D721Med (cell line): Measurements from ENCODE around the gene FBXO9.
A peak's percentile ranks its signal among the peaks of the same experiment; 100 is the strongest.

Experiments
- DNase-seq: peaks from one replicate; pipeline ENCODE4 v3.0.0; 2011; ENCODE audit warnings: low spot score; ENCODE audit not compliant: insufficient read length
- FAIRE-seq: peaks from 2 replicates; lab custom pipeline; 2011; peaks lifted over from hg19 to GRCh38; lab: Jason Lieb, UNC
- TF ChIP-seq, protein P1 (sequence below): IDR thresholded peaks from 2 replicates; pipeline ENCODE4 v1.5.1; 2012; ENCODE audit warnings: mild to moderate bottlenecking, control low read depth; ENCODE audit not compliant: insufficient read depth; ENCODE audit errors: missing control alignments

Gene FBXO9

DNA sequence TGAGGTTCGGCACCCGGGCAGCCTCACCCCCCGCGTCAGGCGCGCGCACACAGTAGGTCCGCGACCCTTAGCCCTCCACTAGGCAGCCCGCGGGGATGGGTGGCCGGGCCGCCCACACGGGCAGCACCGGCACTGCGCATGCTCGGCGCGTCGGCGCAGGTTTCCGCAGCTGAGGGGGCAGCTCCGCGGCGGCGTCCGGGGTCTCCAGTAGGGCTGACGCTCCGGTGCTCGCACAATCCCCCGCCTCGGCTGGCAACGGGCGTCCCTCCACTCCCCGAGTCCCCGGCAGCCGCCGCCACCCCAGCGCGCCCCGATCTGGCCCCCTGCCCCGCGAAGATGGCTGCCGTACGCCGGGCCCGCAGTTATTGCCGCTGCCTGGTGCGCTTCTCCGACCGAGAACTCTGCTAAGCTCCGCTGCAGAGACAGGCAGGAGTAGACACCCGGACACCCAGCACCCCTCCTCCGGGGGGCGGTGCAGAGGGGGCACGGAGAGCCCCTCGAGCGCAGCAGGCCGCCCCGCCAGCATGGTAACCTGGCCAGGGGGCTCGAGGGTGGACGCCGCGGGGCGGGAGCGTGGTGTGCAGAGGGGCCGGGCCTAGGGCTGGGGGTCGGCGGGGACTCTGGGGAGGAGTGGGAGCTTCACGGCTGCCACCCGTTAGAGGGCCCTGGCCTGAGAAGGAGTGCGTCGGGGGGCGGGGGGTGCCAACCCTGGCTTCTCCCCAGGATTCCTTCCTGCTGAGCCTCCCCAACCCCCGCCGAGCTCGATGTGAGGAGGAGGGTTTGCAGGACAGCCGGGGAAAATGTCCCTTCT, at the start of gene FBXO9:
FBXO9 (plus strand) TSS at position 139 of the 811 bp plus-strand sequence; CDS start at position 525, 386 bp downstream.
- FAIRE-seq (no peak), DNase-seq (peak; percentile 54)
- TF ChIP-seq, protein P1, sequence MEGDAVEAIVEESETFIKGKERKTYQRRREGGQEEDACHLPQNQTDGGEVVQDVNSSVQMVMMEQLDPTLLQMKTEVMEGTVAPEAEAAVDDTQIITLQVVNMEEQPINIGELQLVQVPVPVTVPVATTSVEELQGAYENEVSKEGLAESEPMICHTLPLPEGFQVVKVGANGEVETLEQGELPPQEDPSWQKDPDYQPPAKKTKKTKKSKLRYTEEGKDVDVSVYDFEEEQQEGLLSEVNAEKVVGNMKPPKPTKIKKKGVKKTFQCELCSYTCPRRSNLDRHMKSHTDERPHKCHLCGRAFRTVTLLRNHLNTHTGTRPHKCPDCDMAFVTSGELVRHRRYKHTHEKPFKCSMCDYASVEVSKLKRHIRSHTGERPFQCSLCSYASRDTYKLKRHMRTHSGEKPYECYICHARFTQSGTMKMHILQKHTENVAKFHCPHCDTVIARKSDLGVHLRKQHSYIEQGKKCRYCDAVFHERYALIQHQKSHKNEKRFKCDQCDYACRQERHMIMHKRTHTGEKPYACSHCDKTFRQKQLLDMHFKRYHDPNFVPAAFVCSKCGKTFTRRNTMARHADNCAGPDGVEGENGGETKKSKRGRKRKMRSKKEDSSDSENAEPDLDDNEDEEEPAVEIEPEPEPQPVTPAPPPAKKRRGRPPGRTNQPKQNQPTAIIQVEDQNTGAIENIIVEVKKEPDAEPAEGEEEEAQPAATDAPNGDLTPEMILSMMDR, result no peak

DNA sequence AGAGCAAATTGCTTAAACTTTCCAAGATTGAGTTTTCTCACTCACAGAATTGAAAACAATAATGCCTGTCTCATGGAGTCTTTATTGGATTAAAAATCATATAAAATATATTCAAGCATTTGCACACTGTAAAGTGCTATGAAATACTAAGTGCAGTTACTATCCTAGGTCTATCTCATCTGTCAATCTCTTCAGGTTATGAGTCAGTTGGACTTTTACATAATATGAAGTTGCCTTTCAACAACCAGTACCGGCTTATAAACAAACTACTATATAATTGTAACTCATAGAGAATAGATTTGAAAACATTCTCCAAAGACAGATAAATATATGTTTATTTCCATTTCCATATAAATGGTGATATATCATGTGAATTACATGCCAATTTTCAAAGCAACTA, 49.7 kb upstream of the FBXO9 start:
- DNase-seq, result no peak
- FAIRE-seq, result no peak
- TF ChIP-seq, protein P1, result no peak

DNA sequence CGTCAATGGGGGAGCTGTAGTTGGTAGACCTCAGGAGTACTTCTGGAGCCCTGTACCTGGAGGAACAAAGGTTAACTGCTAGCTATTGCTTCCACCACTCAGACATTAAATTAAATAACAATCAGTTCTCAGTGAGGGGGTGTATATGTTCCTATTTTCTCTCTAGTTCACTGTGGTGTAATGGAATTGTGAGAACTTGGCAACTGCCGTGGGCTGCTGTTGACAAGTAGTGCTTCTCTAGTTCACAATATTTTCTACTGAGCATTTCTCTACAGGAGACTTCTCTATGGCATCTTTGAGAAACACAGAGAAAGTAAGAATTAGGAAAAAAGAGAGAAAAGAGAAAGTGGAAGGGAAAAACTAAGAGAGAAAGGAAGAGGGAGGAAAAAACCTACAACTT, 46.8 kb upstream of the FBXO9 start:
- DNase-seq (no peak), FAIRE-seq (no peak)

DNA sequence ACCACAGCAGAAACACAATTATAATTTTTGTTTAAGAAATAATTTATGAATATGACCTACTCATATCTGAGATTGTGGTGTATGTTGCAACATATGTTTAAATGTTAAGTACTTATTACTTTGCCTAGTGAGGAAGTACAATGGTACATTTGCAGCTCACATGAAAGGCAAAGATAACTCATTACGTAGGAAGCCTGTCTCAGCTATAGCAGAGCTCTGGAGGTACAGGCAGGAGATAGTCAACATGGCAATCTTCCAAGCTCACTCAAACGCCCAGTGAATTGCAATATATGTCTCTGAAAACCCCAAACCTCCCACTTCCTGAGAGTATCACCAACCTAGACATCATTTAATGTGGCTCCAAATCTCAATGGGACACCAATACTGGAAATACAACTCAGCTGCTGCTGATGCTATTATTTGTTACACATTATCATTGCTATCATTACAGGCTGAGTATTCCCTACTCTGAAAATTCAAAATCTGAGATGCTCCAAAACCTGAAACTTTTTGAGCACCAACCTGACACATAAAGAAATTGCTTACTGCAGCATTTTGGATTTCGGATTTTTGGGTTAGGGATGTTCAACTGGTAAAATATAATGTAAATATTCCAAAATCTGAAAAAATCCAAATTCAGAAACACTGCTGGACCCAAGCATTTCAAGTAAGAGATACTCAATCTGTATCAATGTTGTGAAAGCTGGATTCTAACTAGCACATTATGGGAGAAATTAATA, 45.0 kb upstream of the FBXO9 start:
- TF ChIP-seq, protein P1, result no peak
- DNase-seq (no peak), FAIRE-seq (no peak)

More for the DNA sequence above, 46.8 kb upstream of the FBXO9 start:
- TF ChIP-seq, protein P1, result no peak

DNA sequence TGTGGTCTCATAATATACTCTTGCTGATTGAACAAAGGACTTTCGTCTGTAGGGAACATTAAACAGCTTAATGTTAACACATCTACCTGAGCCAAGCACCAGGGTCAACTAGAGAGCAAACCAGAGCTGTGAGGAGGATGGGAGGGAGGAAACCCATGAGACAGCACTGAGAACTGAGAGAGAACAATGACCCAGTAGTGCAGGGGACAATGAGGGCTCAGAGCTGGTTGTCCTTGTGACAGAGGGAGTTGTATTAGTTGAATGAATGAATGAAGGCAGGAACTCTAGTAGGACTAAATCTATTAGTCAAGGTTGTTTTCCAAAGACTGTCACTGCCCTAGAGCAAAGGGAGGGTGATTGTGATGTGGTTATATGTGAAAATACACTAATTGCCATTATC, 41.9 kb upstream of the FBXO9 start:
- no peak for FAIRE-seq
- TF ChIP-seq, protein P1, result no peak
- DNase-seq, result no peak

DNA sequence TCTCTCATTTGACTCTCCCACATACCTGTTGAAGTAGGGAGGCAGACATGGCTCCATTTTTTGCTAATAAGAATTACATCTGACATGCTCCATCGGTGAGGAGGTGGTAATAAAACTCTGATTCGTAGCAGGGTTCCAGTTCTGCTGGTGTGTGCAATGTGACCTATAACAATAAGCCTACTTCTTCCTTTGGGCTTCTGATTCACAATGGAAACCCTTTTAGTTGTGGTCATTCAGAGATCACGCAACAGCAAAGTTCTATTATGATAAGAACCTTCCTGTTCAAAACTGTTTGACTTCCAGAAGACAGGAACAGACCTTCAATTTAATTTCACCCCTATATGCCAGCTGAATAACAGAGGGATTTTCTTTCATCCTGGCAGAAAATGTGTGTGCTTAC, 38.7 kb upstream of the FBXO9 start:
- DNase-seq (no peak), FAIRE-seq (no peak)
- TF ChIP-seq, protein P1, result no peak

DNA sequence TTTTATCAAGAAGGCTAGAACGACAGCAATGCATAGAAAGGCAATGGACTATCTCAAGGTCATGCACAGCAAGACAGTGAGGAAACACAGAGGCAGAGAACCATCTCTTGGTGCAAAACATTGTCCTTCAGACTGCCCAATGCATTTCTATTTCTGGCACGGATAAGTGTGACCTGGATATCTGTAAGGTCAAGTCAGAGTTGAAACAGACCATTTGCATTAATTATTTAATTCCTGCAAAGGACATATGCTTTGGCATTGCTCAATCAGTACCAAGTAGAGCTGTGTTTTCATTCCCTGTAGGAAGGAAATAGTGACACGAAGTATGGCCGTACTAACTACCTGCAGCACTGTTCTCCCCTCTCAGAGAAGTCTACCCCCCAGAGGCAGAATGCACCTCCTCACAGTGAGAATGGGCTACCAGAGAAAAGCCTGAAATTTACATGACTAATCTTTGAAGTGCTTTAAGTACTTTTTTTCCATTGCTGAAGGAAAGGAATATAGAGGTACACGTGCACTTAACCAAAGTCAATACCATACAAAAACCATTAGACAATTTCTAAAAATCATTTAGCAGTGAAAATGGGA, 38.0 kb upstream of the FBXO9 start:
- TF ChIP-seq, protein P1, result no peak

More for the DNA sequence above, 38.0 kb upstream of the FBXO9 start:
- FAIRE-seq (no peak), DNase-seq (no peak)
